ENCODE measurements around the gene IL1RL2. TPM values are rescaled to one million over a fixed set of nuclear protein-coding genes. Genes with fewer than 3 reads are reported as not detected.
A peak's percentile ranks its signal among the peaks of the same experiment; 100 is the strongest.

Gene IL1RL2
- total RNA-seq, 1 donor = 0.31 TPM

GRCh38 chr2:102237176-102237575 is 50.4 kb downstream of the IL1RL2 start:
- H3K9me3 ChIP-seq (ENCODE audit: low read depth, low read length) = no peaks in the 10 kb centered on the region
- no peaks in the 10 kb centered on the region for H3K27me3 ChIP-seq (ENCODE audit: insufficient read depth, low read length)
- peaks cover 22% of the 10 kb centered on the region for H3K4me1 ChIP-seq (ENCODE audit: insufficient read depth, low read length)
- no peak overlapping the region for H3K4me3 ChIP-seq (ENCODE audit: low read length)

- peaks cover 22% of the 10 kb centered on the region for H3K4me1 ChIP-seq (ENCODE audit: insufficient read depth, low read length)
- H3K27me3 ChIP-seq (ENCODE audit: insufficient read depth, low read length) = peaks cover 9% of the 10 kb centered on the region
- H3K4me3 ChIP-seq (ENCODE audit: low read length) = no peak overlapping the region
- H3K9me3 ChIP-seq (ENCODE audit: low read depth, low read length) = no peaks in the 10 kb centered on the region
Observed at GRCh38 chr2:102238039-102238756, 51.4 kb downstream of the IL1RL2 start.

GRCh38 chr2:102238778-102239177 is 52.0 kb downstream of the IL1RL2 start:
- no peak overlapping the region for H3K4me3 ChIP-seq (ENCODE audit: low read length)
- H3K4me1 ChIP-seq (ENCODE audit: insufficient read depth, low read length) = peaks cover 22% of the 10 kb centered on the region
- peaks cover 10% of the 10 kb centered on the region for H3K27me3 ChIP-seq (ENCODE audit: insufficient read depth, low read length)
- no peaks in the 10 kb centered on the region for H3K9me3 ChIP-seq (ENCODE audit: low read depth, low read length)

- peaks cover 22% of the 10 kb centered on the region for H3K4me1 ChIP-seq (ENCODE audit: insufficient read depth, low read length)
- H3K9me3 ChIP-seq (ENCODE audit: low read depth, low read length) = no peaks in the 10 kb centered on the region
- peaks cover 10% of the 10 kb centered on the region for H3K27me3 ChIP-seq (ENCODE audit: insufficient read depth, low read length)
- H3K4me3 ChIP-seq (ENCODE audit: low read length) = no peak overlapping the region
Observed at GRCh38 chr2:102239344-102239743, 52.5 kb downstream of the IL1RL2 start.

GRCh38 chr2:102240640-102241370 is 54.0 kb downstream of the IL1RL2 start:
- Histone ChIP-seq H3K4me3 (ENCODE audit: low read length) (no peak overlapping the region), H3K27me3 (ENCODE audit: insufficient read depth, low read length) (peaks cover 10% of the 10 kb centered on the region), H3K4me1 (ENCODE audit: insufficient read depth, low read length) (peaks cover 22% of the 10 kb centered on the region), H3K9me3 (ENCODE audit: low read depth, low read length) (no peaks in the 10 kb centered on the region)

GRCh38 chr2:102241616-102242305 is 54.9 kb downstream of the IL1RL2 start:
- Histone ChIP-seq H3K9me3 (ENCODE audit: low read depth, low read length) (no peaks in the 10 kb centered on the region), H3K27me3 (ENCODE audit: insufficient read depth, low read length) (peaks cover 10% of the 10 kb centered on the region), H3K4me3 (ENCODE audit: low read length) (no peak overlapping the region), H3K4me1 (ENCODE audit: insufficient read depth, low read length) (peaks cover 22% of the 10 kb centered on the region)

GRCh38 chr2:102245266-102246151 is 58.7 kb downstream of the IL1RL2 start:
- no peak overlapping the region for H3K4me3 ChIP-seq (ENCODE audit: low read length)
- peaks cover 25% of the 10 kb centered on the region for H3K27me3 ChIP-seq (ENCODE audit: insufficient read depth, low read length)
- H3K9me3 ChIP-seq (ENCODE audit: low read depth, low read length) = no peaks in the 10 kb centered on the region
- H3K4me1 ChIP-seq (ENCODE audit: insufficient read depth, low read length) = peaks cover 7% of the 10 kb centered on the region

GRCh38 chr2:102250278-102250821 is 63.5 kb downstream of the IL1RL2 start:
- Histone ChIP-seq H3K9me3 (ENCODE audit: low read depth, low read length) (no peaks in the 10 kb centered on the region), H3K27me3 (ENCODE audit: insufficient read depth, low read length) (peaks cover 31% of the 10 kb centered on the region), H3K4me3 (ENCODE audit: low read length) (no peak overlapping the region), H3K4me1 (ENCODE audit: insufficient read depth, low read length) (peaks cover 12% of the 10 kb centered on the region)

- H3K4me3 ChIP-seq (ENCODE audit: low read length) = peak overlapping the region; percentile 24
- H3K27me3 ChIP-seq (ENCODE audit: insufficient read depth, low read length) = peaks cover 31% of the 10 kb centered on the region
- peaks cover 12% of the 10 kb centered on the region for H3K4me1 ChIP-seq (ENCODE audit: insufficient read depth, low read length)
- no peaks in the 10 kb centered on the region for H3K9me3 ChIP-seq (ENCODE audit: low read depth, low read length)
Observed at GRCh38 chr2:102251042-102251848, 64.4 kb downstream of the IL1RL2 start.

GRCh38 chr2:102251849-102252203 is 65.0 kb downstream of the IL1RL2 start:
- peaks cover 31% of the 10 kb centered on the region for H3K27me3 ChIP-seq (ENCODE audit: insufficient read depth, low read length)
- no peak overlapping the region for H3K4me3 ChIP-seq (ENCODE audit: low read length)
- peaks cover 12% of the 10 kb centered on the region for H3K4me1 ChIP-seq (ENCODE audit: insufficient read depth, low read length)
- no peaks in the 10 kb centered on the region for H3K9me3 ChIP-seq (ENCODE audit: low read depth, low read length)

- Histone ChIP-seq H3K27me3 (ENCODE audit: insufficient read depth, low read length) (peaks cover 31% of the 10 kb centered on the region), H3K4me3 (ENCODE audit: low read length) (no peak overlapping the region)
Observed at GRCh38 chr2:102252236-102252635, 65.4 kb downstream of the IL1RL2 start.

GRCh38 chr2:102253140-102253752 is 66.4 kb downstream of the IL1RL2 start:
- Histone ChIP-seq H3K4me3 (ENCODE audit: low read length) (no peak overlapping the region), H3K9me3 (ENCODE audit: low read depth, low read length) (no peaks in the 10 kb centered on the region), H3K4me1 (ENCODE audit: insufficient read depth, low read length) (peaks cover 15% of the 10 kb centered on the region), H3K27me3 (ENCODE audit: insufficient read depth, low read length) (peaks cover 31% of the 10 kb centered on the region)

More at GRCh38 chr2:102252236-102252635, 65.4 kb downstream of the IL1RL2 start:
- no peaks in the 10 kb centered on the region for H3K9me3 ChIP-seq (ENCODE audit: low read depth, low read length)
- peaks cover 12% of the 10 kb centered on the region for H3K4me1 ChIP-seq (ENCODE audit: insufficient read depth, low read length)

- Histone ChIP-seq H3K27me3 (ENCODE audit: insufficient read depth, low read length) (peaks cover 31% of the 10 kb centered on the region), H3K4me3 (ENCODE audit: low read length) (no peak overlapping the region), H3K4me1 (ENCODE audit: insufficient read depth, low read length) (peaks cover 19% of the 10 kb centered on the region), H3K9me3 (ENCODE audit: low read depth, low read length) (no peaks in the 10 kb centered on the region)
Observed at GRCh38 chr2:102253753-102254150, 66.9 kb downstream of the IL1RL2 start.

Measured in mononuclear cell (primary cell).